ENCODE results near the gene FBXO44. TPM values are rescaled to one million over a fixed set of nuclear protein-coding genes. Genes with fewer than 3 reads are reported as not detected.
A peak's percentile ranks its signal among the peaks of the same experiment; 100 is the strongest.
"Not testable (repeated sequence)": the region's sequence is repeated elsewhere in the genome, so short reads cannot be mapped to it uniquely, and the experiment has no call there.

The FBXO44 gene
- total RNA-seq, 2 donors from 2014 or later = 22.7 to 27.3 TPM

DNA sequence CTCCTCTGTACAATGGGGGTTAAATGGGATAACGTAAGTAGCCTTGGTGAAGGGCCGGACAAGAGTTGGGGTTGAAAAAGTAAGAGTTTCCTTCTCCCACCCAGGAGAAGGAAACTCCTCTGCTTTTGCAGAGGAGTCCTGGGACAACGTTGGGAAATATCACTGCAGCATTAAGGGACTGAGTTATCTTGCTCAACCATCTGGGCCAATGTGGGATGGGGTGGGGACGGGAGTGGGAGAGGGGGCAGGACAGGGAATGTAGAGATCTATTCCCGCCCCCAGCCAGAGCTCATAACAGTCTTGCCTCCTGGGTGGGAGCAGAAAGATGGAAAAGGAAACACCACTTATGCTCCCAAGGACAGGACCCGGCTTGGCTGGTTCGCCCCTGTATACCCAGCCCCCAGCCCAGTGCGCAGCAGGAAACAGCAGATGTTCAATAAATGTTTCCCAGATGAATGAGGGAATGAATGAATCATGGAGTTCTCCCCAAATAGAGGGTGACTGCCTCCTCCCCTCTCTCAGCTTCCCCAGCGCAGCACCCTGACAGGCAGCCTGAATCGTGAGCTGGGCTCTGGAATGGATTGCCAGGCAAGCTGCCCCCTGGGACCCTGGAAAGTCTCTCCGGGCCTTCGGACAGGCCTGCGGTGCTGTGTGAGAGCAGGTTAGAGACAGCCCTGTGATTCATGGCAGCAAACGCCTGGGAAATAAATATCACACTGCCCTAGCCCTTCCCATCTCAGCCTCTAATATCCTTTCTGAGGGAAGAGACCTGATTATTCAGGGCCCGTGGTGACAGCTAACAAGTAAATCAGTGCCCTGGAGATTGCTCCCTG lies 25.3 kb upstream of the FBXO44 start:
- no peak for ATAC-seq
- no peak overlapping the region for H3K27ac Mint-ChIP-seq
- DNase-seq (ENCODE audit: low spot score in 2 of 2) = no peak
- no peaks in the 10 kb centered on the region for H3K9me3 Mint-ChIP-seq
- H3K36me3 Mint-ChIP-seq = no peaks in the 10 kb centered on the region

DNA sequence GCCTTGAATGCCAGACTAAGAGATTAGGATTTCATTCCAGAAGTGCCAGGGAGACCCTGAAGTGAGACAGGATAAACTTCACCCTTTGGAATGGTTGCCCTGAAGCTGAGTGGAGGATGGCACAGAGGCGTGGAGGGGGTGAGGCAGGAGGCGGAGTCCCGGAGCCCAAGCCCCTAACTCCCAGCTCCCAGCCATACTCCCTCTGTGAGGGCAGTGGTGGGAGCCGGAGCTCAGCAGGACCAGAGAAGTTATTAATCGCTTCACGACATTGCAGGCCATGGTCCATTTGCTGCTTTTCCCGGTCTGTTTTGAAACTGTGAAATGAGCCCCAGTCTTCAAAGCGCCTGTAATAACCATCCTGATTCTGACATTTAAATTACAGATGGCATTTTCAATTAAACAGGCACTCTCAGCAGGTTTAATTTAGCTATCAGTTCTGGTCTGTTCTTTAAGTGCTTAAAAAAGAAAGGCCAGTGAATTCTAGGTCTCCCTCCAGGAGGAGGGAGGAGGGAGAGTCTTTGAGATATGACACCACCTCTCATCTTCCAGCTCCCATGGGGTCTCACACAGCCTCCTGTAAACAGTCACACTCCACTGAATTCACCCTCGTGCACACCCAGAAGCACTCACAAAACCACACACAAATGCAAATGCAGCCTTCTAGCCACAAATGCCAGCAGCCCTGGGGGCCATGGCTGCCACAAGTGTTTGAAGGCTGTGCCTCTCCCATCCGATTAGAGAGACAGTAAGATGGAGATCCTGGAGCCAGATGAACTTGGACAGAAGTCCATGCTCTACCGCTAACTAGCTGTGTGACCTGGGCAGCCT lies 20.1 kb upstream of the FBXO44 start:
- Mint-ChIP-seq H3K36me3 (no peaks in the 10 kb centered on the region), H3K9me3 (no peaks in the 10 kb centered on the region), H3K27ac (no peak overlapping the region)
- no peak for DNase-seq (ENCODE audit: low spot score in 2 of 2)
- ATAC-seq = no peak

DNA sequence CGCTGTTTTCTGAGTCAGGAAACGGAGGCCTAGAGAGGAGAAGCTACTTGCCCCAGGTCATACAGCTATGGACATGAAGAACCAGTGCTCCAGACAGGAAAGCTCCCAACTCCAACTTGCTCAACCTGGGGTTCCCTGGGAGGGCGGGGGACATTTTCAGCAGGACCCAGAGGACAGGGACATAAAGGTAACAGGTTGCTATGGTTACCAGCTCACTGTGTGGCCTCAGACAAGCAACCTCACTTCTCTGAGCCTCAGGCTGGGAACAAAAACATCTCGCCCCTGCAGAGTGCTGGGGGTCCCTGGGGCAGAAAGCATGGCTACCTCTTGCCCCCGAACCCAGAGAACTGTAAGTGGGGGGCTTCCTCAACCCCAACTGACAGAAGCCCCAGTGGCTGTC lies 16.6 kb upstream of the FBXO44 start:
- Mint-ChIP-seq H3K36me3 (no peaks in the 10 kb centered on the region), H3K9me3 (no peaks in the 10 kb centered on the region), H3K27ac (no peak overlapping the region)
- ATAC-seq = no peak
- no peak for DNase-seq (ENCODE audit: low spot score in 2 of 2)

DNA sequence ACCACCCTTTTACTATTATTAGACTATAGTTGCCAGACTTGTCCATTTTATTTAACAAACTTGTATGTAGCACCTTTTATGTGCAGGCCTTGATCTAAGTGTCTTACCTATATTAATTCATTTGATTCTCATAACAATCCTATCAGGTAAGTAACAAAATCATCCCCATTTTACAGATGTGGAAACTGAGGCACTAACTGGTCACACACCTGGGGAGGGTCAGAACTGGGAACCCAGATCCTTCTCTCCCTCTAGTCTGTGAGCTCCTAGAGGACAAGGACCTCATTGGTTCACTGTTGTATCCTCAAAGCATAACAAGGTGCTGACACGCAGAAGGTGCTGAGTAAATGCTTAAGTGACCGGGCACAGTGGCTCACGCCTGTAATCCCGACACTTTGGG lies 15.3 kb upstream of the FBXO44 start:
- no peak for ATAC-seq
- Mint-ChIP-seq H3K9me3 (no peaks in the 10 kb centered on the region), H3K36me3 (no peaks in the 10 kb centered on the region)

DNA sequence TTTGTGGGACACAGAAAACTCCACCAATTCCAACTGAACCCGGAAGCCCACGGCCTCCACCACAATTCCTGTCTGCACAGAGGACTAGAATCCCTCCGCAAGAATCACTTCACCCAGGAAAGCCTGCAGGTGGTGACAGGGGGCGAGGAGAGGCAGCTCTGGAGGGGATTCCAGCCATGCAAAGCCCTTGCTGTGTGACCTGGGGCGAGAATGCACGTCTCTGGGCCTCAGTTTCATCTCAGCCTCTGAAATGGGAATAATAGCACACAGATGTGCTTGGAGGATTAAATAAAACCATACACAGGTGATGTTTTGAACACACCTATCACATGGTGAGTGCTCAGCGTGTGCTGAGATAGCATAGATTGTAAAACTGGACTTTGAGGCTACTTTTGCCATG lies 14.6 kb upstream of the FBXO44 start:
- ATAC-seq (no peak), DNase-seq (ENCODE audit: low spot score in 2 of 2) (no peak)
- Mint-ChIP-seq H3K27ac (no peak overlapping the region), H3K9me3 (no peaks in the 10 kb centered on the region), H3K36me3 (no peaks in the 10 kb centered on the region)

More for the DNA sequence above, 15.3 kb upstream of the FBXO44 start:
- H3K27ac Mint-ChIP-seq = no peak overlapping the region
- DNase-seq (ENCODE audit: low spot score in 2 of 2) = no peak

DNA sequence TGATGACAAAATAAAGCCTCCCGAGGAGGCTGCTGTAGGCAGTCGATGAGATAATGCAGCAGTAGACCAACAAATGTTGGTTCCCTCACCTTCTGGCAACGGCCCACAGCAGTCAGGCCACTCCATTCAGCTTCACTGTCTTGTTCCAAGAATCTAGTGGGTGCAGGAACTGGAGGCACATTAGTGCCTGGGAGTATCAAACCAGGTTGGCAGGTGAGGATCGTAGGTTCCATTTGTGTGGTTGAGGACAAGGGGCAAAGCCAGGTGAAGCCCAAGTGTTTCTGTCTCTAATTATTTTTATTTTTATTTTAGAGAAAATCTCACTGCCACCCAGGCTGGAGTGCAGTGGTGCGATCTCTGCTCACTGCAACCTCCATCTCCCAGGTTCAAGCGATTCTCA lies 13.7 kb upstream of the FBXO44 start:
- Mint-ChIP-seq H3K9me3 (no peaks in the 10 kb centered on the region), H3K27ac (no peak overlapping the region), H3K36me3 (no peaks in the 10 kb centered on the region)
- DNase-seq (ENCODE audit: low spot score in 2 of 2) (no peak), ATAC-seq (no peak)

DNA sequence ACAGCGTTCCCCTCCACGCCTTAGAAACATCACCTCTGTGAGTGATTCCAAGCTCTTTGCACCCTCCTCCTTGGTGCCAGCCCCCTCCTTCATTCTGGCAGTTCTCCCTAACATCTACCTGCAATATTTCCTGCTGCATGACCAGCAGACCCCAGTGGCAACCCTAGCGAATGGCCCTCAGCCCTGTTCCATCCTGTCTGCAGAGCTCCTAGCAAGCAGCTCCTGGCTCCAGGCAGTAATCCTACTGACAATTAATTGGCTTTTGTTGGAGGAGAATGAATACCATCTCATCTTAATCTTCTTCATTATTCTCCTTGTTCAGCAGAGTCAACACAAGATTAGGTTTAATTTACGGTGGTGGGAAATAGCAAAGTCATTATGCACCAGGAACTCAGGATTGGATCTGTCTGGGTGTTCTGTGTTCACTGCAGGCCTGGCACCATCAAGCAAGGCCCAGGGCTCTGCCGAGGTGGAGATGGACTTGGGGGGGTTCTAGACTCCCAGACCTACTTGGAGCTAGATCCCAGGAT lies 12.8 kb upstream of the FBXO44 start:
- ATAC-seq (no peak), DNase-seq (ENCODE audit: low spot score in 2 of 2) (no peak)
- no peaks in the 10 kb centered on the region for H3K36me3 Mint-ChIP-seq
- H3K9me3 Mint-ChIP-seq = no peaks in the 10 kb centered on the region
- no peak overlapping the region for H3K27ac Mint-ChIP-seq

DNA sequence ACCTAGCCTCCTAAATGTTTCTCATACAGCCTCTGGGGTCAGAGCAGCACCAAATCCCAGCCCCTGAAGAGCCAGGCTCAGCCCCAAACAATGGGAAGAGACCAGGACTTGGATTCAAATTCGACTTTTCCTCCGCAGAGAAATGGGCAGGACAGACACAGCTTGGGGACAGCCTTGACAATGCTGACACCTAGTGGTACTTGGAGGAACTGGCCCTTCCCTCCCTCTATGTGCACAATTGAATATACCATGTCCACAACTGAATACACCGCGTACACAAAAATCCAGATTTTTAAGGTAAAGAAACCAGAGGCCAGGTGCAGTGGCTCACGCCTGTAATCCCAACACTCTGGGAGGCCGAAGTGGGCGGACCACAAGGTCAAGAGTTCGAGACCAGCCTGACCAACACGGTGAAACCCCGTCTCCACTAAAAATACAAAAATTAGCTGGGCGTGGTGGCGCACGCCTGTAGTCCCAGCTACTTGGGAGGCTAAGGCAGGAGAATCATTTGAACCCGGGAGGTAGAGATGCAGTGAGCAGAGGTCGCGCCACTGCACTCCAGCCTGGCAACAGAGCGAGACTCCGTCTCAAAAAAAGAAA lies 12.2 kb upstream of the FBXO44 start:
- H3K9me3 Mint-ChIP-seq, H3K36me3 Mint-ChIP-seq: not testable (repeated sequence)
- peak; percentile 70 to 80 for ATAC-seq
- peak in 1 of 2 donors; percentile 75 for DNase-seq (ENCODE audit: low spot score in 2 of 2)
- peak overlapping the region in 1 of 2 donors; percentile 50 for H3K27ac Mint-ChIP-seq

DNA sequence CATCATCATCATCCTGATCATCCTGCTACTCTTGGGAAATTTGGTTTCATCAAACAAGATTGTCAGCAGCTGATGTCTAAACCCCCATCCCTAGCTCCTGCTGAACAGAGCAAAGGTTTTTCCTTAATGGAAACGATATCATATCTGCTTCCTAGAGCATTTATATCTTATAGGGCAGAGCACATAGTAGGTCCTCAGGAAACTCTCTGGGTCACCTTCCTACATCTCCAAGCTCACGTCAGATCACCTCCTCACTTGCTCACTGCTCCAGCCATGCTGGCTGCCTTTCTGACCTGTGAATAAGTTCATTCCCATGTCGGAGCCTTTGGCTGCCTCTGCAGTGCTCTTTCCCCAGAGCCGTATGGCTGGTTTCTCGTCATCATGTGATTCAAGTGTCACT lies 10.9 kb upstream of the FBXO44 start:
- no peak for DNase-seq (ENCODE audit: low spot score in 2 of 2)
- no peak for ATAC-seq
- no peak overlapping the region for H3K27ac Mint-ChIP-seq
- no peaks in the 10 kb centered on the region for H3K36me3 Mint-ChIP-seq
- H3K9me3 Mint-ChIP-seq = no peaks in the 10 kb centered on the region

DNA sequence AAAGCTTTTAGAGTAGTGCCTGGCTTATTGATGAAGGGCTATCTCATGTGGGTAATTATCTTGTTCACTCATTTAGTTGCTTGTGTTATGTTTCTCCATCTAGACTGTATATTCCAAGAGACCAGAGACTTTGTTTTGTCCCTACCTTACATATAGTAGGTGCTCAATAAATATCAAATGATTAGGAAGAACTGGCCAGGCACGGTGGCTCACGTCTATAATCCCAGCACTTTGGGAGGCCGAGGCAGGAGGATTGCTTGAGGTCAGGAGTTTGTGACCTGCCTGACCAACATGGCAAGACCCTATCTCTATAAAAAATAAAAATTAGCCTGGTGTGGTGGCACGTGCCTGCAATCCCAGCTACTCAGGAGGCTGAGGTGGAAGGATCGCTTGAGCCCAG lies 9.4 kb upstream of the FBXO44 start:
- Mint-ChIP-seq H3K9me3 (no peaks in the 10 kb centered on the region), H3K27ac (no peak overlapping the region), H3K36me3 (no peaks in the 10 kb centered on the region)
- ATAC-seq = no peak
- DNase-seq (ENCODE audit: low spot score in 2 of 2) = no peak

DNA sequence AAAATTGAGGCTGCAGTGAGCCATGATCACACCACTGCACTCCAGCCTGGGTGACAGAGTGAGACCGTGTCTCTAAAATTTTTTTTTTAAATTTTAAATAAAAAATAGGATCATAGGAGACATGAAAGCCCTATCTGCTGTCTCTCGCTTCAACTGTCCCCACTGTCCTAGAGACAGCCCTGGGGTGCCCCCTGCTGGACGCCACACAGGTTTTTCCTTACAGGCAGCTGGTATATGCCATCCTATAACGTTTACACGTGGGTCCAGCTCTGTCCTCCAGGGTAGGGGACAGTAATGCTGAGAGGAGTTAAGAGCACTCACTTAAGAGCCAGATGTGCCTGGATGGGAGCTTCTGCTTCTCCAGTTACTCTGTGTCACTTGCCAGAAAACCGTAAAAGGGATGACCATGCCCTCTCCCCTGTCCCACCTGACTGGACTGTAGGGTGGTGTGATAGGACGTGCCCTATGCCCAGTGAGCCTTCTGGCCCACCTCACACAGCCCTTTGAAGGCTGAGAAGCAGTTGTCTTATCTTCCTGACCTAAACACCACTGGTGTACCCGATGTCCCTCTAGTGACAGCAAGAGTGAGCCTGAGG lies 8.9 kb upstream of the FBXO44 start:
- Mint-ChIP-seq H3K36me3 (no peaks in the 10 kb centered on the region), H3K9me3 (no peaks in the 10 kb centered on the region), H3K27ac (no peak overlapping the region)
- peak; percentile 63 to 69 for ATAC-seq
- DNase-seq (ENCODE audit: low spot score in 2 of 2) = peak; percentile 74 to 85

DNA sequence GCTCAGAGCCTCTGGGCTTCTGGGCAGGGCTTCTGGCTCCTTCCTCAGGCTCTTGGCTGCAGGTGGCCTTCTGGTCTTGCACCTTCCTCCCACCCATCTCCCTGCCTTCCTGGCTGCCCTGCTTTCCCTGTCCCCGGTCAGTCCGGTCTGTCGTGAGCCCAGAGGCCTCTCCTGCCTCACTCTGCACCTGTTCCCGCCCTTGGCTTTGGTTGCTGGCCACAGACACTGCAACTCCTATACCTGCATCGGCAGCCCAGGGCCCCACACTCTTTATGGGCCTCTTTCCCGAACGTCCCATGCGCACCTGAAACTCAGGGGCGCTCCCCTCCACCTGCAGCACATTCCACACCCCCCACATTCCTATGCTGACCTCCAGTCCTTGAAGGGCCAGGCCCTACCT lies 8.4 kb upstream of the FBXO44 start:
- DNase-seq (ENCODE audit: low spot score in 2 of 2) (no peak), ATAC-seq (no peak)
- no peaks in the 10 kb centered on the region for H3K9me3 Mint-ChIP-seq
- H3K27ac Mint-ChIP-seq = no peak overlapping the region
- H3K36me3 Mint-ChIP-seq = no peaks in the 10 kb centered on the region

DNA sequence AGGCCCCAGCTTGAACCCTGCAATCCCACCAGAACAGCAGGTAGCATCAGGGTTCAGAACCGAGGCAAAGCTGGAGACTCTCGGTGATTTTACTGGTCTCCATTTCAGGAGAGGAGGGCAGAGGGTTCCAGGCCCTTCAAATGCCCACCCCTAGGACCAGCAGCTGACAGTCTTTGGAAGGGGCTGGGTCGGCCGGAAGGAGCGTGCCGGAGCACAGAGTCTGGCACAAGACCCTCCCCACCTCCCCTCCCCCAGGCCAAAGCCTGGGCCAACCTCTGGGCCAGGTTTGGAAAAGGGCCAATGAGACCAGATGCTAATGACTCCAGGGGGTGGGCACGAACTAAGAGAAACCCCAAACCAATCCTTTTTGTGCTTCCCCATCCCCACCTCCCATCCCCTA lies 7.3 kb upstream of the FBXO44 start:
- no peak for ATAC-seq
- no peak for DNase-seq (ENCODE audit: low spot score in 2 of 2)
- Mint-ChIP-seq H3K27ac (no peak overlapping the region), H3K36me3 (no peaks in the 10 kb centered on the region), H3K9me3 (no peaks in the 10 kb centered on the region)

DNA sequence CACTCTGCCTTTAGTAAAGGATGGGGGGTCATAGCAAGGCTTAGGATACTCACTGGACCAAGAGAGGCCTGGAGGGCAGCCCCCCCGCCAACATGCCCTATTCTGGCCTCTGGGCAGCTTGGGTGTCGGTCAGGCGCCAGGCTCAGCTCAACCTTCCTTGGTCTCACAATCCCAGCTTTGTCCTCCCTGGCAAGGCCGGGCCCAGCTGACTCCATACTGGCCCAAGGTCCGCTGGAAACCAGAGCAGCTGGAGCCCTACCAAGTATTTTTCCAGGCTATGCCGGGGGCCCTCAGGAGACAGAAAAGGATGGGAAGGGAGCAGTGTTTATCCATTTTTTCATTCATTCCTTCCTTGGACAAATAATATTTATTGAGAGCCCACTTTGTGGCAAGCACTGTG lies 6.6 kb upstream of the FBXO44 start:
- ATAC-seq = no peak
- Mint-ChIP-seq H3K36me3 (no peaks in the 10 kb centered on the region), H3K9me3 (no peaks in the 10 kb centered on the region), H3K27ac (no peak overlapping the region)
- DNase-seq (ENCODE audit: low spot score in 2 of 2) = no peak

DNA sequence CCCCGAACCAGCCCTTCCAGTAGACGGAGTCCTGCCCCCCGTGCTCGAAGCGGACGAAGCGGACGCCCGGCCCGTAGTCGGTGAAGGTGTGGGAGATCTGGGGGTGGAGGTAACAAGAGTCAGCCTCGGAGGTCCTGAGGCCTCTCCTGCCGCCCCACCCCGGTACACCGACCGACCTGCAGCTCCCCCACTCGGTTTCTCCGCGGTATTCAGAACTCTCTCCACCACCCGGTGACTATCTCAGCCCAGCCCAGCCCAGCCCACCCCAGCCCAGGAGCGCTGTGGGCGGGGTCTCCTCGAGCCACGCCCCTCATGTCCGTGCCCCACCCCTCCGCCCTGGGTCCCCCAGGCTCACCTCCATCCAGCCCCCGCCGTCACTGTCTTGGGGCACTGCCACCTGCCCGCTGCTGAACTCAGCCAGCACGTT lies 5.9 kb upstream of the FBXO44 start:
- ATAC-seq = peak; percentile 10 to 58
- DNase-seq (ENCODE audit: low spot score in 2 of 2) = peak in 1 of 2 donors; percentile 61
- Mint-ChIP-seq H3K9me3 (no peaks in the 10 kb centered on the region), H3K27ac (no peak overlapping the region), H3K36me3 (no peaks in the 10 kb centered on the region)

DNA sequence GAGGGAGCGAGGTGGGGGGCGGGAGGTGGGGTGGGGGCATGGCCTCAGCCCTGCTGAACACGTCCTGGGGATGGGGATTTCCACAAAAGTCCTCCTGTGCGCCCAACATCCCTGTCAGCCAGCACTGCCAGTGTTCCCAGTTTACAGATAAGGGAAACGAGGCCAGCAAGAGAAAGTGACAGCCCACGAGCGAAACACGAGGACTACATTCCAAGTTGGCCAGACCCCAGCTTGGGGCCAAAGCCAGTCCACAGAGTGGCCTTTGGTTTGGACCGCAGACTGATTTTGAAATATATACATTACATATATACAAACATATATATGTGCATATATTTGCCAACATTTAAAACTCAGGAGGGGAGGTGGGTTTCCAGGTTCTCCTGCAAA lies 5.4 kb upstream of the FBXO44 start:
- no peaks in the 10 kb centered on the region for H3K9me3 Mint-ChIP-seq

More for the DNA sequence above, 5.4 kb upstream of the FBXO44 start:
- Mint-ChIP-seq H3K36me3 (no peaks in the 10 kb centered on the region), H3K27ac (no peak overlapping the region)
- no peak for DNase-seq (ENCODE audit: low spot score in 2 of 2)
- no peak for ATAC-seq
